Tibial artery (tissue), 4 donors: ENCODE results near the gene KIF19.
A peak's percentile ranks its signal among the peaks of the same experiment; 100 is the strongest.

Experiments
- DNase-seq, 2 donors: peaks; one replicate each; pipeline ENCODE4 v3.0.0-alpha.2; 2019
- H3K27ac ChIP-seq, 2 donors: fragments of 200-600 bp; sonication (generic) in 1 of 2; 1 replicate in 1 of 2; 2 replicates in 1 of 2; pipeline ENCODE4 v1.5.1; 2018 to 2019; ENCODE audit warnings: mild to moderate bottlenecking in 1 of 2
- H3K27me3 ChIP-seq, 2 donors: fragments of 200-600 bp; sonication (generic) in 1 of 2; one replicate each; pipeline versions ENCODE4 v1.5.1 to v1.6.0; 2016 to 2019
- H3K36me3 ChIP-seq, 3 donors: fragments of 200-600 bp; sonication (generic) in 2 of 3; one replicate each; pipeline ENCODE4 v1.5.1; 2016 to 2019; ENCODE audit warnings: mild to moderate bottlenecking in 2 of 3
- H3K4me1 ChIP-seq, 4 donors: fragments of 200-600 bp; sonication (generic) in 2 of 4; 1 replicate in 3 of 4; 2 replicates in 1 of 4; pipeline ENCODE4 v1.5.1; 2016 to 2019
- H3K4me3 ChIP-seq, 2 donors: fragments of 200-600 bp; sonication (generic) in 1 of 2; 1 replicate in 1 of 2; 2 replicates in 1 of 2; pipeline ENCODE4 v1.5.1; 2018 to 2019; ENCODE audit warnings: mild to moderate bottlenecking in 2 of 2
- H3K9me3 ChIP-seq, 3 donors: fragments of 200-600 bp; sonication (generic) in 1 of 3; one replicate each; pipeline ENCODE4 v1.5.1; 2016 to 2019
- CTCF ChIP-seq, 2 experiments: fragments of 200-600 bp in 1 of 2; fragments of 450-650 bp in 1 of 2; IDR thresholded peaks; one replicate each; pipeline ENCODE4 v1.5.1; 2017 to 2019; ENCODE audit warnings: antibody characterized with exemption in 2 of 2, mild to moderate bottlenecking in 1 of 2, moderate library complexity in 1 of 2
- intact Hi-C: fragments of 100-400 bp; cut with DNase I; formaldehyde crosslinking; loops from one replicate; pipeline ENCODE4 v1.15.0; 2023; ENCODE audit warnings: low total_unique reads

Gene KIF19

GRCh38 chr17:74358697-74359096 lies 32.7 kb downstream of the KIF19 start:
- intact Hi-C loops: no loop called here
- no peak for DNase-seq
- Histone ChIP-seq H3K9me3 (no peaks in the 10 kb centered on the region), H3K27ac (no peak overlapping the region), H3K4me1 (peaks cover 0 to 17% (median 8%) of the 10 kb centered on the region in 4 donors), H3K36me3 (no peaks in the 10 kb centered on the region), H3K4me3 (no peak overlapping the region), H3K27me3 (peaks cover 0 to 93% of the 10 kb centered on the region in 2 donors)
- TF ChIP-seq CTCF (IDR thresholded peaks at IDR 0.05): no peak

- Histone ChIP-seq H3K4me3 (no peak overlapping the region), H3K27ac (no peak overlapping the region), H3K36me3 (no peaks in the 10 kb centered on the region), H3K4me1 (peaks cover 0 to 17% (median 8%) of the 10 kb centered on the region in 4 donors), H3K9me3 (no peaks in the 10 kb centered on the region), H3K27me3 (peaks cover 0 to 81% of the 10 kb centered on the region in 2 donors)
- no peak for TF ChIP-seq CTCF (IDR thresholded peaks at IDR 0.05)
- intact Hi-C loops: loop anchor here (5.0 kb wide), 1 partner anchor 153 kb away; no protein-coding TSS in a partner anchor
- DNase-seq: no peak
These were observed 33.9 kb downstream of the KIF19 start for GRCh38 chr17:74359916-74360315.

GRCh38 chr17:74360899-74361229 lies 34.8 kb downstream of the KIF19 start:
- H3K9me3 ChIP-seq: no peaks in the 10 kb centered on the region
- no peak for DNase-seq
- no peak overlapping the region for H3K4me3 ChIP-seq
- no peaks in the 10 kb centered on the region for H3K36me3 ChIP-seq
- H3K27ac ChIP-seq: no peak overlapping the region
- TF ChIP-seq CTCF (IDR thresholded peaks at IDR 0.05): no peak
- intact Hi-C loops: loop anchor here (5.0 kb wide), 1 partner anchor 154 kb away; no protein-coding TSS in a partner anchor
- peaks cover 0 to 80% of the 10 kb centered on the region in 2 donors for H3K27me3 ChIP-seq
- H3K4me1 ChIP-seq: peaks cover 0 to 17% (median 8%) of the 10 kb centered on the region in 4 donors

GRCh38 chr17:74361230-74362068 lies 35.4 kb downstream of the KIF19 start, which contains the start of gene BTBD17:
TSS of gene BTBD17 (minus strand) at chr17:74361868. CDS start at chr17:74361819, 49 bp downstream.
- peaks cover 0 to 80% of the 10 kb centered on the region in 2 donors for H3K27me3 ChIP-seq

GRCh38 chr17:74362069-74362405 lies 36.0 kb downstream of the KIF19 start:
- Histone ChIP-seq H3K9me3 (no peaks in the 10 kb centered on the region), H3K27ac (no peak overlapping the region), H3K27me3 (peaks cover 0 to 78% of the 10 kb centered on the region in 2 donors), H3K4me3 (no peak overlapping the region), H3K4me1 (peaks cover 0 to 13% (median 5%) of the 10 kb centered on the region in 4 donors), H3K36me3 (no peaks in the 10 kb centered on the region)
- DNase-seq: no peak
- intact Hi-C loops: loop anchor here (5.0 kb wide), 1 partner anchor 155 kb away; no protein-coding TSS in a partner anchor
- TF ChIP-seq CTCF (IDR thresholded peaks at IDR 0.05): no peak

More at GRCh38 chr17:74361230-74362068, 35.4 kb downstream of the KIF19 start, which contains the start of gene BTBD17:
- Histone ChIP-seq H3K4me3 (no peak within 1 kb of the TSS), H3K27ac (no peak within 1 kb of the TSS), H3K9me3 (no peaks in the 10 kb centered on the region), H3K4me1 (peaks cover 0 to 17% (median 8%) of the 10 kb centered on the region in 4 donors), H3K36me3 (no peaks in the 10 kb centered on the region)
- TF ChIP-seq CTCF (IDR thresholded peaks at IDR 0.05): peak; percentile 33 to 47
- no peak for DNase-seq
- intact Hi-C loops: loop anchor here (5.0 kb wide), 1 partner anchor 154 kb away; no protein-coding TSS in a partner anchor
